B cell (primary cell): ENCODE data around the gene RAD9A. TPM values are rescaled to one million over a fixed set of nuclear protein-coding genes. Genes with fewer than 3 reads are reported as not detected.
A peak's percentile ranks its signal among the peaks of the same experiment; 100 is the strongest.

Source experiments
- ATAC-seq: fragments of 200-7000 bp; cut with Tn5 transposase; one replicate; pipeline ENCODE4 v1.10.0; 2021; ENCODE audit warnings: low read depth, mild to moderate bottlenecking, moderate number of reproducible peaks, moderate library complexity
- CTCF ChIA-PET: fragments of 350-600 bp; sonication (Branson Sonifier 250); formaldehyde crosslinking; loops from one replicate; lab custom pipeline; 2021; ENCODE audit warnings: antibody characterized with exemption, inconsistent platforms; lab: Charles Lee
- POLR2A ChIA-PET: fragments of 350-600 bp; sonication (Branson Sonifier 250); formaldehyde crosslinking; loops from one replicate; lab custom pipeline; 2021; ENCODE audit warnings: antibody characterized with exemption; lab: Charles Lee
- DNase-seq: peaks from one replicate; pipeline ENCODE4 v3.0.0; 2013
- H2AFZ ChIP-seq: 2 replicates; pipeline ENCODE4 v1.6.1; 2012; ENCODE audit warnings: mild to moderate bottlenecking, low read depth, low read length; ENCODE audit not compliant: insufficient read depth, poor library complexity, severe bottlenecking
- H3K27ac ChIP-seq, 2 donors: 1 replicate in 1 of 2; 2 replicates in 1 of 2; pipeline ENCODE4 v1.5.1; 2012 to 2013; ENCODE audit warnings: low read length in 2 of 2, mild to moderate bottlenecking in 2 of 2, moderate library complexity in 1 of 2
- H3K27me3 ChIP-seq, 4 experiments: fragments of 200-600 bp in 1 of 4; sonication (generic) in 1 of 4; replicated peaks in 1 of 4; 1 replicate in 2 of 4; 2 replicates in 2 of 4; pipeline versions ENCODE4 v1.6.1 to v1.7.0; 2013 to 2016; ENCODE audit warnings: low read length in 3 of 4, mild to moderate bottlenecking in 2 of 4, mixed read lengths in 1 of 4, moderate library complexity in 1 of 4; ENCODE audit not compliant: insufficient read depth in 4 of 4, control insufficient read depth in 3 of 4; ENCODE audit errors: control extremely low read depth in 1 of 4
- H3K36me3 ChIP-seq, 2 experiments: replicated peaks in 1 of 2; 1 replicate in 1 of 2; 2 replicates in 1 of 2; pipeline versions ENCODE4 v1.6.1 to v1.7.1; 2013; ENCODE audit warnings: low read length in 1 of 2; ENCODE audit not compliant: insufficient read depth in 2 of 2, control insufficient read depth in 1 of 2; ENCODE audit errors: control extremely low read depth in 1 of 2, extremely low read depth in 1 of 2
- H3K4me1 ChIP-seq, 2 donors: fragments of 200-600 bp in 1 of 2; sonication (generic) in 1 of 2; 1 replicate in 1 of 2; 2 replicates in 1 of 2; pipeline versions ENCODE4 v1.5.1 to v1.6.1; 2013 to 2017; ENCODE audit warnings: low read length in 2 of 2; ENCODE audit not compliant: control insufficient read depth in 2 of 2, insufficient read depth in 2 of 2
- H3K4me2 ChIP-seq: replicated peaks from 2 replicates; pipeline ENCODE3; 2012; ENCODE audit warnings: mild to moderate bottlenecking, low read depth, low read length; ENCODE audit not compliant: poor library complexity, severe bottlenecking
- H3K4me3 ChIP-seq, 5 experiments: fragments of 200-600 bp in 1 of 5; sonication (generic) in 1 of 5; 1 replicate in 3 of 5; 2 replicates in 2 of 5; pipeline versions ENCODE4 v1.5.1 to v1.7.0; 2011 to 2016; ENCODE audit warnings: low read length in 4 of 5, mild to moderate bottlenecking in 4 of 5, low read depth in 2 of 5, control low read depth in 1 of 5, moderate library complexity in 1 of 5; ENCODE audit not compliant: insufficient read depth in 1 of 5; ENCODE audit errors: control extremely low read depth in 1 of 5, extremely low read depth in 1 of 5
- H3K79me2 ChIP-seq: fragments of 200-600 bp; sonication (generic); one replicate; pipeline ENCODE4 v1.6.0; 2016; ENCODE audit warnings: low read length; ENCODE audit not compliant: control insufficient read depth, insufficient read depth
- H3K9ac ChIP-seq: fragments of 200-600 bp; sonication (generic); 2 replicates; pipeline ENCODE4 v1.6.1; 2017; ENCODE audit warnings: mild to moderate bottlenecking, low read length, moderate library complexity
- H3K9me3 ChIP-seq, 3 donors: one replicate each; pipeline versions ENCODE4 v1.6.1 to v1.7.1; 2013; ENCODE audit warnings: low read length in 2 of 3; ENCODE audit not compliant: control insufficient read depth in 2 of 3, insufficient read depth in 1 of 3; ENCODE audit errors: control extremely low read depth in 1 of 3
- H4K20me1 ChIP-seq: 2 replicates; pipeline ENCODE4 v1.6.0; 2012; ENCODE audit warnings: mild to moderate bottlenecking, low read length; ENCODE audit not compliant: insufficient read depth, control insufficient read depth, poor library complexity, severe bottlenecking
- H3K27ac Mint-ChIP-seq: one replicate; pipeline ENCODE4 v1.8.0; 2021; ENCODE audit warnings: mixed read lengths
- H3K27me3 Mint-ChIP-seq: one replicate; pipeline ENCODE4 v1.8.0; 2021; ENCODE audit warnings: mixed read lengths
- H3K4me1 Mint-ChIP-seq: one replicate; pipeline ENCODE4 v1.8.0; 2021; ENCODE audit warnings: mixed read lengths
- H3K4me3 Mint-ChIP-seq: one replicate; pipeline ENCODE4 v1.8.0; 2021; ENCODE audit warnings: mixed read lengths
- H3K9me3 Mint-ChIP-seq: one replicate; pipeline ENCODE4 v1.8.0; 2022; ENCODE audit warnings: mixed read lengths; ENCODE audit not compliant: insufficient read depth
- EZH2 ChIP-seq: IDR thresholded peaks from 2 replicates; pipeline ENCODE4 v1.6.1; 2012; ENCODE audit warnings: borderline replicate concordance, low read depth, mild to moderate bottlenecking, moderate library complexity, low read length; ENCODE audit not compliant: insufficient read depth, poor library complexity, severe bottlenecking
- WGBS: methylation state at CpG from one replicate; pipeline ENCODE4 v1.1.5; 2013; ENCODE audit warnings: missing lambda C conversion rate; ENCODE audit not compliant: insufficient coverage; 5-methylcytosine and 5-hydroxymethylcytosine counted together
- intact Hi-C: fragments of 100-400 bp; cut with micrococcal nuclease; formaldehyde crosslinking; loops from one replicate; pipeline ENCODE4 v1.10.0; 2022
- polyA plus RNA-seq: library from polyadenylated mRNA; depleted of rRNA; stranded (reverse); fragments of >200 nt; gene quantifications from 2 replicates; pipeline ENCODE4 v1.2.3, GENCODE V29; 2012
- total RNA-seq, 2 donors: library from RNA; stranded (reverse); fragments of 120-200 nt in 1 of 2; gene quantifications; 1 replicate in 1 of 2; 2 replicates in 1 of 2; pipeline versions ENCODE4 v1.2.3 to v1.2.4, GENCODE V29; 2013 to 2022
- TF ChIP-seq, protein P1 (sequence below): fragments of 200-600 bp; IDR thresholded peaks from one replicate; pipeline ENCODE4 v1.8.0; 2022; ENCODE audit warnings: antibody characterized with exemption, mild to moderate bottlenecking

The RAD9A gene
- total and polyA plus RNA-seq, 2 donors (not counting 1 experiment from before 2014, with no cell fraction given) = 50.6 to 76.8 TPM

DNA sequence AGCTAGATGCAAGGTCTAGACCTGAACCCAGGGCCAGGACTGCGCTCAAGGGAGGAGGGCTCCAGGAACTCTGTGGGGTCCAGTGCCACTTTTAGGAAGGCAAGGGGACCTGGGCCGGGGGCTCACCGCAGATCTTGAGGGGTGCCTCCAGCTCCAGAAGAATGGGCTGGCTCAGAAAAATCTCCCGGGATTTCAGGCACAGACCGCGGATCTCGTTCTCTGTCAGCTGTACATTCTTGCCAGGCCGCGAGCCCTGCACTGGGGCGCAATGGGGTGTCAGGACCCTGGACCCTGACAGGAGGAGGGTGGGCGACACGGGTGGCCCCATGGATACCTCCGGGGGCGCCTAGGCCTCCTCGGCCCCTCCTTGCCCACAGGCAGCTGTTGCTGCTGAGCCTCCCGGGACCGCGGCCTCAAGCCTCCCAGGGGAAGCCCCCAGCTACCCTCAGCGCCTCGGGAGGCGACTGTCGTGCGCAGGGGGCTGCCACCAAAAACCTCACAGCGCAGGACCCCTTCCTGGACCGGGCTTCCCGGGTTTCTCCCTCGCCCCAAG is 9.2 kb downstream of the RAD9A start:
- Mint-ChIP-seq H3K4me3 (peak overlapping the region; percentile 87), H3K9me3 (no peaks in the 10 kb centered on the region), H3K27me3 (no peaks in the 10 kb centered on the region), H3K27ac (peak overlapping the region; percentile 81), H3K4me1 (peaks cover 64% of the 10 kb centered on the region)
- Histone ChIP-seq H3K27me3 (no peaks in the 10 kb centered on the region), H2AFZ (peak overlapping the region; percentile 73), H3K9me3 (peaks cover 0 to 2% (median 0%) of the 10 kb centered on the region in 3 donors), H3K9ac (peak overlapping the region; percentile 89), H3K27ac (peak overlapping the region; percentile 52 to 75), H3K79me2 (peaks cover 80% of the 10 kb centered on the region), H4K20me1 (peaks cover 75% of the 10 kb centered on the region), H3K4me2 (peak overlapping the region; percentile 97), H3K36me3 (peaks cover 2 to 59% of the 10 kb centered on the region in 2 experiments), H3K4me1 (peaks cover 50 to 74% of the 10 kb centered on the region in 2 donors), H3K4me3 (peak overlapping the region; percentile 65 to 92 (median 85))
- POLR2A ChIA-PET = interaction anchor here (0.8 to 6.8 kb wide), 28 partner anchors 10 to 229 kb away, joined by 3 to 195 read pairs (median 6); partner anchors contain the start of genes AIP, CARNS1, CDK2AP2 and CLCF1
- TF ChIP-seq, protein P1, sequence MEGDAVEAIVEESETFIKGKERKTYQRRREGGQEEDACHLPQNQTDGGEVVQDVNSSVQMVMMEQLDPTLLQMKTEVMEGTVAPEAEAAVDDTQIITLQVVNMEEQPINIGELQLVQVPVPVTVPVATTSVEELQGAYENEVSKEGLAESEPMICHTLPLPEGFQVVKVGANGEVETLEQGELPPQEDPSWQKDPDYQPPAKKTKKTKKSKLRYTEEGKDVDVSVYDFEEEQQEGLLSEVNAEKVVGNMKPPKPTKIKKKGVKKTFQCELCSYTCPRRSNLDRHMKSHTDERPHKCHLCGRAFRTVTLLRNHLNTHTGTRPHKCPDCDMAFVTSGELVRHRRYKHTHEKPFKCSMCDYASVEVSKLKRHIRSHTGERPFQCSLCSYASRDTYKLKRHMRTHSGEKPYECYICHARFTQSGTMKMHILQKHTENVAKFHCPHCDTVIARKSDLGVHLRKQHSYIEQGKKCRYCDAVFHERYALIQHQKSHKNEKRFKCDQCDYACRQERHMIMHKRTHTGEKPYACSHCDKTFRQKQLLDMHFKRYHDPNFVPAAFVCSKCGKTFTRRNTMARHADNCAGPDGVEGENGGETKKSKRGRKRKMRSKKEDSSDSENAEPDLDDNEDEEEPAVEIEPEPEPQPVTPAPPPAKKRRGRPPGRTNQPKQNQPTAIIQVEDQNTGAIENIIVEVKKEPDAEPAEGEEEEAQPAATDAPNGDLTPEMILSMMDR = no peak
- no peak for TF ChIP-seq EZH2
- DNase-seq = no peak
- CTCF ChIA-PET = interaction anchor here (0.6 to 5.7 kb wide), 34 partner anchors 9 to 228 kb away, joined by 3 to 121 read pairs (median 6); partner anchors contain the start of genes AIP, CDK2AP2, NUDT8 and PITPNM1
- intact Hi-C loops = loop anchor here (1.0 to 10.0 kb wide), 5 partner anchors 10 to 205 kb away; partner anchors contain the start of genes GSTP1, NDUFV1, RAD9A and TMEM134
- ATAC-seq = peak; percentile 8
- WGBS = 5% methylated on average over 27 of the region's 27 CpGs
